Endothelial cell of umbilical vein (primary cell): ENCODE results near the gene EPC1. TPM values are rescaled to one million over a fixed set of nuclear protein-coding genes. Genes with fewer than 3 reads are reported as not detected.

ENCODE experiments used
- BruUV-seq: library from RNA; stranded (reverse); fragments of 400-500 nt; replicated peaks from 2 replicates; lab custom pipeline; 2021; lab: Mats Ljungman, UMichigan
- CTCF ChIA-PET: fragments of 300-600, 350-600 bp; sonication (Branson Sonifier 250); formaldehyde crosslinking; loops from one replicate; lab custom pipeline; 2021; ENCODE audit warnings: antibody characterized with exemption, inconsistent platforms; lab: Charles Lee
- POLR2A ChIA-PET: fragments of 300-600, 350-600 bp; sonication (Branson Sonifier 250); formaldehyde crosslinking; loops from one replicate; lab custom pipeline; 2021; ENCODE audit warnings: antibody characterized with exemption, inconsistent platforms; lab: Charles Lee
- DNase-seq: peaks from one replicate; pipeline ENCODE4 v3.0.0-alpha.2; 2011; ENCODE audit warnings: low read depth, low spot score
- FAIRE-seq: peaks from 2 replicates; lab custom pipeline; 2011; peaks lifted over from hg19 to GRCh38; lab: Jason Lieb, UNC
- H2AFZ ChIP-seq: 2 replicates; pipeline ENCODE4 v1.6.0; 2012; ENCODE audit warnings: low read depth, low read length, control low read depth, inconsistent platforms
- H3K27ac ChIP-seq: 2 replicates; pipeline ENCODE4 v1.5.1; 2011; ENCODE audit warnings: low read depth, mild to moderate bottlenecking, control low read depth, low read length, moderate library complexity; ENCODE audit not compliant: insufficient read depth
- H3K27me3 ChIP-seq, 2 experiments: 2 replicates each; pipeline versions ENCODE4 v1.6.0 to v1.6.1; 2011; ENCODE audit warnings: low read length in 2 of 2, mixed read lengths in 1 of 2; ENCODE audit not compliant: control insufficient read depth in 2 of 2, insufficient read depth in 2 of 2
- H3K36me3 ChIP-seq, 2 experiments: 2 replicates in 1 of 2; 3 replicates in 1 of 2; pipeline ENCODE4 v1.5.1; 2011; ENCODE audit warnings: low read length in 2 of 2, mild to moderate bottlenecking in 1 of 2, moderate library complexity in 1 of 2; ENCODE audit not compliant: control insufficient read depth in 2 of 2, insufficient read depth in 2 of 2; ENCODE audit errors: extremely low read depth in 1 of 2
- H3K4me1 ChIP-seq: 3 replicates; pipeline ENCODE4 v1.5.1; 2011; ENCODE audit warnings: mild to moderate bottlenecking, low read length; ENCODE audit not compliant: control insufficient read depth, insufficient read depth; ENCODE audit errors: extremely low read depth
- H3K4me2 ChIP-seq: 2 replicates; pipeline ENCODE4 v1.6.1; 2011; ENCODE audit warnings: low read length, control low read depth, mixed read lengths; ENCODE audit not compliant: insufficient read depth
- H3K4me3 ChIP-seq, 3 experiments: fragments of 200-600 bp in 1 of 3; sonication (generic), shearing (Covaris generic) in 1 of 3; replicated peaks in 1 of 3; 2 replicates each; pipeline ENCODE4 v1.5.1; 2011 to 2016; ENCODE audit warnings: control low read depth in 3 of 3, low read length in 3 of 3, mild to moderate bottlenecking in 2 of 3, inconsistent platforms in 1 of 3, low read depth in 1 of 3, moderate library complexity in 1 of 3; ENCODE audit not compliant: insufficient read depth in 1 of 3
- H3K79me2 ChIP-seq: 2 replicates; pipeline ENCODE4 v1.6.0; 2012; ENCODE audit warnings: low read length, inconsistent platforms; ENCODE audit not compliant: control insufficient read depth, insufficient read depth
- H3K9ac ChIP-seq: replicated peaks from 2 replicates; pipeline ENCODE3; 2011; ENCODE audit warnings: low read length, control low read depth; ENCODE audit not compliant: insufficient read depth; ENCODE audit errors: extremely low read depth
- H3K9me1 ChIP-seq: replicated peaks from 3 replicates; pipeline ENCODE4 v1.6.0; 2011; ENCODE audit warnings: mild to moderate bottlenecking, low read length; ENCODE audit not compliant: control insufficient read depth, insufficient read depth; ENCODE audit errors: extremely low read depth
- H3K9me3 ChIP-seq: replicated peaks from 2 replicates; pipeline ENCODE4 v1.5.1; 2012; ENCODE audit warnings: low read length, inconsistent platforms; ENCODE audit not compliant: control insufficient read depth, insufficient read depth
- H4K20me1 ChIP-seq: replicated peaks from 2 replicates; pipeline ENCODE3; 2011; ENCODE audit warnings: mild to moderate bottlenecking, low read length; ENCODE audit not compliant: control insufficient read depth, insufficient read depth; ENCODE audit errors: extremely low read depth
- EZH2 ChIP-seq: IDR thresholded peaks from 2 replicates; pipeline ENCODE4 v1.6.1; 2012; ENCODE audit warnings: borderline replicate concordance, low read depth, mild to moderate bottlenecking, moderate library complexity, low read length, inconsistent platforms; ENCODE audit not compliant: severe bottlenecking
- FOS ChIP-seq: IDR thresholded peaks from 2 replicates; pipeline ENCODE4 v1.6.1; 2011; ENCODE audit warnings: mild to moderate bottlenecking, low read length, moderate library complexity, borderline replicate concordance; ENCODE audit not compliant: insufficient read depth
- GATA2 ChIP-seq: IDR thresholded peaks from 2 replicates; pipeline ENCODE4 v1.7.0; 2011; ENCODE audit warnings: low read depth, mild to moderate bottlenecking, moderate library complexity, mixed read lengths, low read length; ENCODE audit not compliant: insufficient read length, insufficient read depth
- JUN ChIP-seq: IDR thresholded peaks from 2 replicates; pipeline ENCODE4 v1.6.1; 2011; ENCODE audit warnings: borderline replicate concordance, low read depth; ENCODE audit not compliant: insufficient read length, insufficient read depth
- MAX ChIP-seq: IDR thresholded peaks from 2 replicates; pipeline ENCODE4 v1.6.1; 2011; ENCODE audit not compliant: insufficient read depth, insufficient read length
- MYC ChIP-seq: IDR thresholded peaks from one replicate; pipeline ENCODE4 v1.6.1; 2011; ENCODE audit warnings: mild to moderate bottlenecking, low read depth, low read length
- POLR2A ChIP-seq: IDR thresholded peaks from 2 replicates; pipeline ENCODE4 v1.6.1; 2012; ENCODE audit warnings: low read depth, mild to moderate bottlenecking, control low read depth, low read length
- POLR2AphosphoS5 ChIP-seq: IDR thresholded peaks from 2 replicates; pipeline ENCODE4 v1.6.1; 2012; ENCODE audit warnings: low read depth, mild to moderate bottlenecking, control low read depth, low read length, moderate library complexity; ENCODE audit not compliant: insufficient read depth
- dilution Hi-C: fragments of 300-500 bp; cut with MboI; formaldehyde crosslinking; loops from one replicate; pipeline ENCODE4 v1.15.0; 2019; ENCODE audit warnings: low sequenced_read_pairs; ENCODE audit not compliant: extremely low pct_ligation_motif_present
- intact Hi-C: fragments of 100-400 bp; cut with micrococcal nuclease; formaldehyde crosslinking; loops from one replicate; pipeline ENCODE4 v1.10.0; 2022
- polyA plus RNA-seq, 4 experiments: library from polyadenylated mRNA; depleted of rRNA in 3 of 4; stranded (reverse) in 3 of 4; unstranded in 1 of 4; fragments of >200 nt; gene quantifications; 2 replicates each; pipeline versions ENCODE4 v1.2.1 to v1.2.3, GENCODE V29; 2011 to 2012; ENCODE audit warnings: missing spikeins in 1 of 4
- total RNA-seq: library from RNA; stranded (reverse); gene quantifications from 2 replicates; pipeline ENCODE4 v1.2.3, GENCODE V29; 2021
- TF ChIP-seq, protein P1 (sequence below), 2 donors: IDR thresholded peaks; 1 replicate in 1 of 2; 2 replicates in 1 of 2; pipeline ENCODE4 v1.5.1; 2011; ENCODE audit warnings: low read length in 2 of 2, mild to moderate bottlenecking in 2 of 2, moderate library complexity in 2 of 2, control low read depth in 1 of 2, inconsistent platforms in 1 of 2, low read depth in 1 of 2; ENCODE audit not compliant: insufficient read depth in 1 of 2; ENCODE audit errors: extremely low read depth in 1 of 2

The EPC1 gene
- total and polyA plus RNA-seq, 2 donors (not counting 3 experiments of a cell fraction or from before 2014, with no cell fraction given), result 27.9 to 39.0 TPM

- no peak for FAIRE-seq
- intact Hi-C loops, result no loop called here
Measured at GRCh38 chr10:32295027-32295426, 51.9 kb downstream of the EPC1 start.

More at GRCh38 chr10:32295027-32295426, 51.9 kb downstream of the EPC1 start:
- no peak overlapping the region for H3K4me3 ChIP-seq
- peaks cover 7% of the 10 kb centered on the region for H4K20me1 ChIP-seq
- H3K9me3 ChIP-seq, result no peaks in the 10 kb centered on the region
- no peak overlapping the region for H3K9ac ChIP-seq
- H3K4me1 ChIP-seq, result peaks cover 19% of the 10 kb centered on the region
- H3K27me3 ChIP-seq, result no peaks in the 10 kb centered on the region
- H3K79me2 ChIP-seq, result peaks cover 51% of the 10 kb centered on the region
- no peaks in the 10 kb centered on the region for H3K9me1 ChIP-seq
- H3K4me2 ChIP-seq, result no peak overlapping the region
- POLR2A ChIA-PET, result no interaction called here
- dilution Hi-C loops, result no loop called here
- peaks cover 0 to 6% of the 10 kb centered on the region in 2 experiments for H3K36me3 ChIP-seq
- CTCF ChIA-PET, result interaction anchor here (1.2 to 1.8 kb wide), 2 partner anchors 21 to 51 kb away, joined by 3 to 9 read pairs; no protein-coding TSS in a partner anchor
- BruUV-seq, result no TSS peak
- no peak overlapping the region for H3K27ac ChIP-seq
- DNase-seq, result no peak
- TF ChIP-seq, protein P1, sequence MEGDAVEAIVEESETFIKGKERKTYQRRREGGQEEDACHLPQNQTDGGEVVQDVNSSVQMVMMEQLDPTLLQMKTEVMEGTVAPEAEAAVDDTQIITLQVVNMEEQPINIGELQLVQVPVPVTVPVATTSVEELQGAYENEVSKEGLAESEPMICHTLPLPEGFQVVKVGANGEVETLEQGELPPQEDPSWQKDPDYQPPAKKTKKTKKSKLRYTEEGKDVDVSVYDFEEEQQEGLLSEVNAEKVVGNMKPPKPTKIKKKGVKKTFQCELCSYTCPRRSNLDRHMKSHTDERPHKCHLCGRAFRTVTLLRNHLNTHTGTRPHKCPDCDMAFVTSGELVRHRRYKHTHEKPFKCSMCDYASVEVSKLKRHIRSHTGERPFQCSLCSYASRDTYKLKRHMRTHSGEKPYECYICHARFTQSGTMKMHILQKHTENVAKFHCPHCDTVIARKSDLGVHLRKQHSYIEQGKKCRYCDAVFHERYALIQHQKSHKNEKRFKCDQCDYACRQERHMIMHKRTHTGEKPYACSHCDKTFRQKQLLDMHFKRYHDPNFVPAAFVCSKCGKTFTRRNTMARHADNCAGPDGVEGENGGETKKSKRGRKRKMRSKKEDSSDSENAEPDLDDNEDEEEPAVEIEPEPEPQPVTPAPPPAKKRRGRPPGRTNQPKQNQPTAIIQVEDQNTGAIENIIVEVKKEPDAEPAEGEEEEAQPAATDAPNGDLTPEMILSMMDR (IDR thresholded peaks at IDR 0.05; ENCODE audit: extremely low read depth in 1 of 2, insufficient read depth in 1 of 2, low read depth in 1 of 2, low read length in 2 of 2), result no peak
- no peak for TF ChIP-seq POLR2A
- no peak for TF ChIP-seq MAX
- no peak for TF ChIP-seq POLR2AphosphoS5
- TF ChIP-seq MYC, result no peak
- no peak for TF ChIP-seq EZH2
- TF ChIP-seq GATA2, result no peak
- TF ChIP-seq JUN, result no peak
- TF ChIP-seq FOS, result no peak
- H2AFZ ChIP-seq, result no peak overlapping the region
